ENCODE results near the gene PCSK5.
"Not testable (repeated sequence)": the region's sequence is repeated elsewhere in the genome, so short reads cannot be mapped to it uniquely, and the experiment has no call there.

PCSK5 gene

DNA sequence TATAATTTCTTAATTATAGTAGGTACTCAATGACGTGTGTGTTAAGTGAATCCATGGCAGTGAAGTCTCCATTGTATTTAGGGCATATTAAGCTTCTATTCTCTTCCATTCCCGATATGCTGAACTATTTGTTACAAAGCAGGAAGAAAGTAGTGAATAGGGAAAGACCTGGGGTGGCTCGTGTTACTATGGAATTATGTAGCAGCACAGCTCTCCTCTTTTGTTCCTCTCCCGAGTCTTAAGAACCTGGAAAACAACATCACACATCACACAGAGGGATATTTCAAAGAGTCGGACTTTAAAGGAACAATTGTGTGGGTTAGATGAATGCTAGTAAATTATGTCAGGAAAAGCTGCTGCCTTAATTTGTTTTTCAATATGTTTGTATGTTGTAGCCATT lies 131.8 kb downstream of the PCSK5 start:
- DNase-seq = no peak

DNA sequence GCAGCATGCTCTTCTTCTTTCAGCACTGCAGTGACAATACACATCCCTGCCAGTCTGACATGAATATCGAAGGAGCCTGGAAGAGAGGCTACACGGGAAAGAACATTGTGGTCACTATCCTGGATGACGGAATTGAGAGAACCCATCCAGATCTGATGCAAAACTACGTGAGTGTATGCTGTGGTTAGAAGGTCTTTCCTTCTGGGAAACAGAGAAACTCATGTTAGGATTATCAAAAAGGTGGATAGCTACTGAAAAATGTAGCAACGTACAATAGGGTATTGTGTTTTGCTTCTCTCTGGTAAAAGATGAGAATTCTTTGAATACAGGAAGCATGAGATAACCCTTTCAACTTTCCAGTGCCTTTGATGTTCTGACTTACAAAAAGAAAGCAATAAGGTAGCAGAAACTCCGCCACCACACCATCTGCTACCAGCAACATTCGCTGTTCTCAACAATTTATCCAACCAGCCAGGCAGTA lies 133.3 kb downstream of the PCSK5 start:
- DNase-seq = no peak

DNA sequence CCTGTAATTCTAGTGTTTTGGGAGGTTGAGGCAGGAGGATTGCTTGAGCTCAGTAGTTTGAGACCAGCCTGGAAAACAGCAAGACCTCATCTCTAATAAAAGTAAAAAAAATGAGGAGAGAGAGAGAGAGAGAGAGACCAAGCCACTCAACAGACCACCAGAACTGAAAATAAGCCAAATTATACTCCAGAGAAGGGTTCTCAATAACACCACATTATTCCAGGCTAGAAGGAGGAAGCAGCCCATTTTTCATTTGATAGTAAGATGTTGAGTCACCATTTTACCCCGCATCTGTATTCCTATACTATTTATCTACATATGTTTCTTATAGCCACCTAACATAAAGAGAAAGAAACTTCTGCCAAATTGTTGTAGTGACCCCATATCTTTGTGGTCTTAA lies 134.8 kb downstream of the PCSK5 start:
- DNase-seq = no peak

- no peak for DNase-seq
Observed at GRCh38 chr9:76026796-76027195, 136.3 kb downstream of the PCSK5 start.

GRCh38 chr9:76027416-76027815 lies 136.9 kb downstream of the PCSK5 start:
- DNase-seq = no peak

- no peak for DNase-seq
Observed at GRCh38 chr9:76027861-76028260, 137.4 kb downstream of the PCSK5 start.

DNA sequence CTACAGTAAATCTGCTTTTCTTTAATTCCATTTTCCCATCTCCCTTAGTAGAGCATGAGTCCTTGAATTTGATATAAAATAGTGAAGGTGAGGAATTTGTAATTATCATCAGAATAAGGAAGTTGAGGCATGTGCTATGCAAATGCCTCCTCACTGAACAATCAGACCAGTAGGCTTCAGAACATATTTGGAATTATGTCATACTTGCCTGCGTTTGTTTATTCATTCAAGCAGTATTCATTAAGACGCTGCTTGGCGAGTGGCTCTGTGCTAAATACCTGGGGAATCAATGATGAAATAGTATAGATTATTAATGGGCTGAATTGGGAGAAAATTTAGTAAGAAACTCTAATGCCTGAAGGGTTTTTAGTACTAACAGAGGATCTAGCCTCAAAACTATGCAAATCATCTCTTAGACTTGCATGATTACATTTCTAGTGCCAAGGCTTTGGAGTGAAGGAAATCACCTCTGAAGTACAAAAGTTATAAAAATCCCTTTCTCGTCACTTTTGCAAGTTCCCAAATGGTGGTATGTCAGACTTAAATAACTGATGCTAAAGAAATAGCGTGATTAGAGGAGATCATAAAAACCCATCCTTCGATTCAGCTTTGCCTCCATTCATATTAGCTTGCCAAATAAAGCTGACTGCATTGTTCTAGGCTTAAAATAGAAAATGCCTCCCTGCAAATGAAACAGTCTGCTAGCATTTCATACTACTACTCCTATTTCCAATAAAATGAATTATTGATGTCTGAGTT lies 141.7 kb downstream of the PCSK5 start:
- DNase-seq = no peak

DNA sequence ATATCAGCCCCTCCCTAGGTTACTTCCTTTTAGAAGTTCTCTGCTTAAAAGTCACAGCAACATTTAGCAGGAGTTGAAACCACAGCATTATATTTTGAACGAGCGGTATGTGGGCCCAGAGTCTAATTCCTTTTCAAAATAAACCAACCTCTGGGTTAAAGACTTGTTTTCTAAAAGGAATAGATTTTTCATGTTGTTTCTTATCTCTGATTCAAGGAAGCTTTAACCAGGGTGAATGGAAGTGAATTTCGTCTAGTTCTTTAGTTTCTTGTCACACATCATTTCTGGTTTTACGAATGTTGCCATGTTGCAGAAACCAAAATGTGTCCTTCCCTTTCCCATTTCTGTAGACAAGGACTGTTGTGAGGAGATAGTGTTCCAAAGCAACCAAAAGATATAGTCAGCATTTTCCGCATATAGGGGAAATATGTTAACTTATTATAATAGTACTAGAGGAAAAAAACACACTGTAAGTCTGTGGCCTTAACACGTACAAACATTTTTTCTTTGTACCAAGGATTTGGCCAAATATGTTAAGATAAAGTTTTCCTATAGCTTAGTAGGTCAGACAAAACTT lies 142.4 kb downstream of the PCSK5 start:
- no peak for DNase-seq

DNA sequence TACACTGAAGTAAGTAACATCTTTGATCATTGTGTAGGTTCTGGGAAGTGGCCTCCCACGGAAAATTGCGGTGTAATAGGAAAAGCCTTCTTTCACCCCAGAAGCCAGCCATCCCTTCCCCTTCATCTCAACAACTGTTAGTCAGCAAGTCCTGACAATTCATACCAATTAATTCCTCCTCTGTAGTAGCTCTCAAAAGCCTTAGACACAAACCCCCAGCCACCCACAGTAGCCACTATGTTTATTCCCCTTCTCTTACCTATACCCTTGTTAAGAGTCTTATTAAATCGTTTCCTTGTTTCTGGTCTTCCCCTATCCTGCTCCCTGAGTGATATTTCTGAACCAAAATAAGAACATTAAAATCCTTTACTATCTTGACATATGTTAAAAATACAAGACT lies 143.6 kb downstream of the PCSK5 start:
- no peak for DNase-seq

GRCh38 chr9:76036762-76037161 lies 146.3 kb downstream of the PCSK5 start:
- DNase-seq = no peak

GRCh38 chr9:76037587-76038225 lies 147.2 kb downstream of the PCSK5 start:
- DNase-seq = no peak

GRCh38 chr9:76038431-76038830 lies 148.0 kb downstream of the PCSK5 start:
- DNase-seq = no peak

DNA sequence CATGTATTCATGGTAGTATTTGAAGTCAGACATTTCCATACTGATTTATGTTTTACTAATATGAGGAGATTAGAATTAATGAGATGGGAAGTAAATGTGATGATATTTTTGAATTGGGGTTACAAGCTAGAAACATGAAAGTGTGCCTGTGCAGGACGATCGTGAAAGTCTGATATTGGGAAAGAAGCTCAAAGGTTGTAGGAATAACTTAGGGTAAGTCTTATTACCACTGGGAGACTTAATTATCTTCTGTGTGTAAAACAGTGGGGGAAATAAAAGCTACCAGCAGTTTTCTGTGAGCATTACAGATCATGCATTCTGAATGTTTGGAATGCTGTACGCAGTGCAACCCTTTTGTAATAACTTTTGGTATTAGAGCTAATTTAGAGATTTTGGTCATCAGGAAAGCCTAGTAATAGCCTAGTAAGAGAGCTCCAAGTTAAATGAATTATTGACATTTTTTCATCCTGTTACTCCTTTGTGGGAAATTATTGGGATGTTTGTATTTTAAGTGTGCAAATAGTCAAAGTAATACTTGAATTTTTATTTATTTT lies 153.9 kb downstream of the PCSK5 start:
- DNase-seq = no peak

GRCh38 chr9:76045221-76045620 lies 154.7 kb downstream of the PCSK5 start:
- DNase-seq = no peak

GRCh38 chr9:76049341-76049740 lies 158.9 kb downstream of the PCSK5 start:
- no peak for DNase-seq

DNA sequence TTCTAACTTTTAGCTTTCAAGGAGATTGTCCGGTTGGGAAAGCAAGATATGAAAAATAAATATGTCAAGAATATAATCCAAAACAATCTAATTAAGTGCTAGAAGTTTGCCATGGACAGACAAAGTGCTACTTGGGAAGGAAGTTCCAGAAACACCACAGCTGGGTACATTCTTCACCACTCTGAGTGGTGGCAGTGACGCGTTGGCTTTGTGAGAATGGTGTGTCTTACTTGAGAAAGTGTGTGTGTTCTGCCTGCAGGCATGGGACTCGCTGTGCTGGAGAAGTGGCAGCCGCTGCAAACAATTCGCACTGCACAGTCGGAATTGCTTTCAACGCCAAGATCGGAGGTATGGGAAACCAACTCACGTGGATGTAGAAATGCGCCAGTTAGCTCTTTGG lies 177.2 kb downstream of the PCSK5 start:
- DNase-seq = no peak

DNA sequence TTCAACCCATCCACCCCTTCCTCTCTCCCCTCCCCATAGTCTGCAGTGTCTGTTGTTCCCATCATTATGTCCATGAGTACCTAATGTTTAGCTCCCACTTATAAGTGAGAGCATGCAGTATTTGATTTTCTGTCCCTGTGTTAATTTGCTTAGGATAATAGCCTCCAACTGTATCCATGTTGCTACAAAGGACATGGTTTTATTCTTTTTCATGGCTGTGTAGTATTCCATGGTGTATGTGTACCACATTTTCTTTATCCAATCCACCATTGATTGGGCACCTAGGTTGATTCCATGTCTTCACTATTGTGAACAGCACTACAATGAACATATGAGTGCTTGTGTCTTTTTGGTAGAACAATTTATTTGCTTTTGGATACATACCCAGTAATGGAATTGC lies 187.1 kb downstream of the PCSK5 start:
- no peak for DNase-seq

DNA sequence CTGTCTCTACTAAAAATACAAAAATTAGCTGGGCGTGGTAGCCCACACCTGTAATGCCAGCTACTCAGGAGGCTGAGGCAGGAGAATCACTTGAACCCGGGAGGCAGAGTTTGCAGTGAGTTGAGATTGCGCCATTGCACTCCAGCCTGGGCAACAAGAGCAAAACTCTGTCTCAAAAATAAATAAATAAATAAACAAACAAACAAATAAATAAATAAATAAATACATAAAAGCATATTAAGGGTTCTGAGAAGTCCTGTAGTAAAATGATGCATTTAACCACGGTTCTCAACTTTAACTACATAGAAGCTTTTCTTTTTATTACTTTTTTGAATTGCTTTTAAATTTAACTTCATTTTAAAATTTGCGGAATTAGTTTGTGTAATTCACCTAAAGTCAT lies 190.8 kb downstream of the PCSK5 start:
- DNase-seq = not testable (repeated sequence)

- DNase-seq = no peak
Observed at GRCh38 chr9:76082057-76082456, 191.6 kb downstream of the PCSK5 start.

DNA sequence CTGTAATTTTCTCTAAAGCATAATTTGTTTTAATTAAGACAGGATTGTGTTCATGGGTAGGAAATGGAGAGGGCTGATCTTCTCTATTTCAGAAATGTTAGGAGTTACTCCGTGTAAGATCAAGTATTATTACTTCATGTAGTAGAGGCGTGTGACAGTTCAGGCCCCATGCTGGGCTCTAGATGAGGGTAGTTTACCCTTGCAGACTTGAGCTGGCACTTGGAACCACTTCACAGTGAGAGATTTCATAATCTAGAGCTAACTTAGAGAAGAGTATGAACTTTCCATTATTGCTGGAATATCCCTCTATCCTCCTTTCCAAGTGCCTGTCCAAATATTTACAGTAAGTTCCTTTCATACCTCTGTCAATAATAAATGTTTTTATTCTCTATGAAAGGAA lies 195.1 kb downstream of the PCSK5 start:
- no peak for DNase-seq

DNA sequence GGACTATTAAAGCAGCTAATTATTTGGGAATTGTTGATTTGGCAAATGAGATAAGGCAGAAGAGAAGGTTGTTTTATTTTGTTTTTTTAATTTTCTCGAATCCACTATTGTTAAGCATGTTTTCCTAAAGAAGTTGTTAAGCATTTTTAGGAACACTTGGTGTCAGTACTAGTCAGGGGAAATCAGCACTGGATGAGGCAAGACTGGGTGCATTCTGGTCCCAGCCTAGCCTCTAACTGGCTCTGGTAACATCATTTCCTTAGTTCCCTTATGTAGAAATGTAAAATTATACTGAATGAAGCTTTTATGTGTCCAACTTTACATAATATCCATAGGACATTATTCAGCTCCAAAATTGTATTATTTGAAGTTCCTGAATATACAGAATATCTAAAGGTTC lies 196.1 kb downstream of the PCSK5 start:
- DNase-seq = no peak

- DNase-seq = no peak
Observed at GRCh38 chr9:76087976-76088375, 197.5 kb downstream of the PCSK5 start.

GRCh38 chr9:76090330-76090729 lies 199.9 kb downstream of the PCSK5 start:
- no peak for DNase-seq

- DNase-seq = no peak
Observed at GRCh38 chr9:76090909-76091308, 200.4 kb downstream of the PCSK5 start.

Measured in NCI-H748 treated with DMSO at 0.1 percent for 48 hours (cell line).